Endodermal cell (in vitro differentiated cells): ENCODE data around the gene CSNK2A2. TPM values are rescaled to one million over a fixed set of nuclear protein-coding genes. Genes with fewer than 3 reads are reported as not detected.

Experiments used
- DNase-seq: peaks from one replicate; pipeline ENCODE4 v3.0.0-alpha.2; 2017
- H3K27ac ChIP-seq: 2 replicates; pipeline ENCODE4 v1.5.1; 2013; ENCODE audit warnings: mild to moderate bottlenecking, low read depth, low read length, moderate library complexity
- H3K27me3 ChIP-seq: 2 replicates; pipeline ENCODE4 v1.6.1; 2013; ENCODE audit warnings: mild to moderate bottlenecking, low read length, moderate library complexity; ENCODE audit not compliant: insufficient read depth, control insufficient read depth, poor library complexity, severe bottlenecking
- H3K36me3 ChIP-seq: 2 replicates; pipeline ENCODE4 v1.7.0; 2013; ENCODE audit warnings: mild to moderate bottlenecking, low read length, moderate library complexity; ENCODE audit not compliant: control insufficient read depth, insufficient read depth
- H3K4me1 ChIP-seq: one replicate; pipeline ENCODE4 v1.7.0; 2013; ENCODE audit warnings: low read length; ENCODE audit not compliant: control insufficient read depth, insufficient read depth
- H3K4me3 ChIP-seq: 2 replicates; pipeline ENCODE4 v1.5.1; 2013; ENCODE audit warnings: mild to moderate bottlenecking, low read length, moderate library complexity
- H3K9ac ChIP-seq: 2 replicates; pipeline ENCODE4 v1.6.1; 2013; ENCODE audit warnings: mild to moderate bottlenecking, low read length, moderate library complexity; ENCODE audit not compliant: poor library complexity, severe bottlenecking; ENCODE audit errors: extremely low read depth
- H3K9me3 ChIP-seq: 2 replicates; pipeline ENCODE4 v1.6.1; 2013; ENCODE audit warnings: mild to moderate bottlenecking, low read length, moderate library complexity; ENCODE audit not compliant: control insufficient read depth
- H3K27ac Mint-ChIP-seq: 2 replicates; pipeline ENCODE4 v1.8.0; 2020; ENCODE audit warnings: mixed read lengths
- H3K27me3 Mint-ChIP-seq: 2 replicates; pipeline ENCODE4 v1.8.0; 2021; ENCODE audit warnings: mild to moderate bottlenecking, mixed read lengths; ENCODE audit not compliant: insufficient read depth
- H3K36me3 Mint-ChIP-seq: 2 replicates; pipeline ENCODE4 v1.8.0; 2020; ENCODE audit warnings: low read depth, mixed read lengths
- H3K4me1 Mint-ChIP-seq: 2 replicates; pipeline ENCODE4 v1.8.0; 2020; ENCODE audit warnings: mixed read lengths
- H3K4me3 Mint-ChIP-seq: 2 replicates; pipeline ENCODE4 v1.8.0; 2020; ENCODE audit warnings: mild to moderate bottlenecking, moderate library complexity, mixed read lengths
- H3K9me3 Mint-ChIP-seq: 2 replicates; pipeline ENCODE4 v1.8.0; 2020; ENCODE audit warnings: mild to moderate bottlenecking, mixed read lengths
- CTCF ChIP-seq: fragments of 200-600 bp; sonication (generic); conservative IDR thresholded peaks from 2 replicates; pipeline ENCODE4 v1.5.0; 2021; ENCODE audit warnings: antibody characterized with exemption, mild to moderate bottlenecking
- whole genome bisulfite sequencing, 2 experiments: methylation state at CpG; one replicate each; pipeline versions ENCODE4 v1.1.5 to v1.1.7; 2013; ENCODE audit warnings: missing lambda C conversion rate in 2 of 2, mixed read lengths in 1 of 2; ENCODE audit not compliant: insufficient coverage in 1 of 2, insufficient read length in 1 of 2; 5-methylcytosine and 5-hydroxymethylcytosine counted together
- total RNA-seq, 2 donors: library from RNA; stranded (reverse); fragmentation: NEBNext Ultra II Directional in 1 of 2; extraction: Animal tissue kit (Norgen Biotek cat#: 25700) in 1 of 2; gene quantifications; 2 replicates in 1 of 2; 3 replicates in 1 of 2; pipeline ENCODE4 v1.2.1, GENCODE V29; 2021

CSNK2A2 gene
- total RNA-seq, 2 donors from 2014 or later, result 114 to 121 TPM

- Mint-ChIP-seq H3K4me1 (no peaks in the 10 kb centered on the region), H3K36me3 (no peaks in the 10 kb centered on the region), H3K4me3 (no peak overlapping the region), H3K27me3 (no peaks in the 10 kb centered on the region), H3K9me3 (peaks cover 33% of the 10 kb centered on the region), H3K27ac (no peak overlapping the region)
- Histone ChIP-seq H3K27me3 (no peaks in the 10 kb centered on the region), H3K27ac (no peak overlapping the region), H3K4me3 (no peak overlapping the region), H3K9ac (no peak overlapping the region), H3K36me3 (no peaks in the 10 kb centered on the region), H3K4me1 (no peaks in the 10 kb centered on the region), H3K9me3 (peaks cover 17% of the 10 kb centered on the region)
- 76% methylated on average over 2 of the region's 2 CpGs; no CpG with 5 or more reads in 1 of the 2 experiments for WGBS, 2 experiments
- DNase-seq, result no peak
- TF ChIP-seq CTCF, result no peak
These were observed 60.3 kb downstream of the CSNK2A2 start for GRCh38 chr16:58137581-58137980.

DNA sequence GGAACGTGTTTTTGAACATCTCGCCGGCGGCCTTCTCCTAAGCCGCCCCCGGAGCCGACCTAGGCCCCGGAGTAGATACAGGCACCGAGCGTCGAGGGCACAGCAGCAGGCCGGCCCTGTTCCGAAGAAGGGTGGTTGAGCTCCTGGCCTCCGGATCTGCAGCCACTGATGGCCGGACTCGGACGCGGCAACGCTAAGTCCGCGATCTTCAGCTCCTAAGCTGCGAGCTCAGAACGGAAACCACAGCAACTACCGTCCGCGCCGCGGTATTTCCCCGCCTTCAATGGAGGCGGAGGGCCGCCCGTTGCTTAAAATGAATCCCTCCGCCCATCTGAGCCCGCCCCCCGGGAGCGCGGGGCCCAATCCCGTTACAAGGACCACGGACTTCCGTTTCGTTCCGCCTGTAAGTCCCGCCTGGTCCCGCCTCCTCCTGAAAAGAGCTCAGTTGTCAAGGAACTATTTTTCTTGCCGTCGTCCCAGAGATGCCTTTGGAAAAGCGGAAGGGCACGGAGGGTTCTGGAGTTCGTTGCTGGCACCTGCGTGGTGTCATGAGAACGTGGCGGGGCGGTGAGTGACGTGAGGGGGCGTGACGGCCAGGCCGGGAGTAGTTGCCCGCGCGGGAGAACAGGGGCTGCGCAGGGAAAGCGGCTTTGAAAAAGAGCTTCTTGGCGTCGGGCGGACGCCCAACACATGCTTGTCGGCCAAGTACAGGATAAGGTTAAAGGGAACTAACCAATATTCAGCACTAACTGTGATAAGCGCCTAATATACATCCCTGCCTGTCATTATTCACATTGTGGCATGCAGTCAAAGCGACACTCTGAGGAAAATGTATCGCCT lies 68.6 kb downstream of the CSNK2A2 start, which contains the start of gene CFAP20:
Gene CFAP20, minus strand, starts transcription at position 285 of the 840 bp plus-strand sequence. Its CDS starts 266 bp downstream, at position 19.
- WGBS, 2 experiments, result 2 to 3% methylated on average over 52 to 70 of the region's 70 CpGs
- no peaks in the 10 kb centered on the region for H3K36me3 Mint-ChIP-seq
- H3K9me3 Mint-ChIP-seq, result peaks cover 5% of the 10 kb centered on the region
- H3K4me3 ChIP-seq, result peak within 1 kb of the TSS; percentile 99
- peak; percentile 99 for DNase-seq
- no peak for TF ChIP-seq CTCF
- no peaks in the 10 kb centered on the region for H3K9me3 ChIP-seq
- H3K27ac Mint-ChIP-seq, result peak within 1 kb of the TSS; percentile 85
- H3K4me1 ChIP-seq, result peaks cover 9% of the 10 kb centered on the region
- peaks cover 4% of the 10 kb centered on the region for H3K36me3 ChIP-seq
- H3K27ac ChIP-seq, result peak within 1 kb of the TSS; percentile 98
- peak within 1 kb of the TSS; percentile 87 for H3K9ac ChIP-seq
- H3K27me3 Mint-ChIP-seq, result no peaks in the 10 kb centered on the region
- peaks cover 27% of the 10 kb centered on the region for H3K4me1 Mint-ChIP-seq
- no peaks in the 10 kb centered on the region for H3K27me3 ChIP-seq
- H3K4me3 Mint-ChIP-seq, result peak within 1 kb of the TSS; percentile 88

- Mint-ChIP-seq H3K27ac (peak overlapping the region; percentile 85), H3K27me3 (no peaks in the 10 kb centered on the region), H3K9me3 (peaks cover 5% of the 10 kb centered on the region), H3K4me1 (peaks cover 32% of the 10 kb centered on the region), H3K36me3 (no peaks in the 10 kb centered on the region), H3K4me3 (peak overlapping the region; percentile 88)
- 0% methylated on average over 24 of the region's 25 CpGs; no CpG with 5 or more reads in 1 of the 2 experiments for WGBS, 2 experiments
- peaks cover 12% of the 10 kb centered on the region for H3K4me1 ChIP-seq
- peak overlapping the region; percentile 87 for H3K9ac ChIP-seq
- peak overlapping the region; percentile 98 for H3K27ac ChIP-seq
- H3K4me3 ChIP-seq, result peak overlapping the region; percentile 99
- no peaks in the 10 kb centered on the region for H3K27me3 ChIP-seq
- no peak for TF ChIP-seq CTCF
- peak; percentile 77 for DNase-seq
- peaks cover 4% of the 10 kb centered on the region for H3K36me3 ChIP-seq
- no peaks in the 10 kb centered on the region for H3K9me3 ChIP-seq
These were observed 69.2 kb downstream of the CSNK2A2 start for GRCh38 chr16:58128711-58129096.
